ENCODE results near the gene MEP1A.
"Not testable (repeated sequence)": the region's sequence is repeated elsewhere in the genome, so short reads cannot be mapped to it uniquely, and the experiment has no call there.

Gene MEP1A

GRCh38 chr6:46793138-46793537, at the start of gene MEP1A:
MEP1A (plus strand) TSS chr6:46793389; CDS start chr6:46793399, 10 bp downstream.
- DNase-seq (ENCODE audit: low spot score), result no peak

- DNase-seq (ENCODE audit: low spot score), result no peak
Measured at GRCh38 chr6:46743425-46744158, 49.6 kb upstream of the MEP1A start.

GRCh38 chr6:46744159-46744725, 48.9 kb upstream of the MEP1A start:
- not testable (repeated sequence) for DNase-seq (ENCODE audit: low spot score)

GRCh38 chr6:46745973-46746372, 47.2 kb upstream of the MEP1A start:
- no peak for DNase-seq (ENCODE audit: low spot score)

GRCh38 chr6:46746696-46747095, 46.5 kb upstream of the MEP1A start, which contains the start of gene ANKRD66:
ANKRD66 (plus strand) TSS chr6:46746933; CDS start chr6:46751949, 5,016 bp downstream.
- no peak for DNase-seq (ENCODE audit: low spot score)

DNA sequence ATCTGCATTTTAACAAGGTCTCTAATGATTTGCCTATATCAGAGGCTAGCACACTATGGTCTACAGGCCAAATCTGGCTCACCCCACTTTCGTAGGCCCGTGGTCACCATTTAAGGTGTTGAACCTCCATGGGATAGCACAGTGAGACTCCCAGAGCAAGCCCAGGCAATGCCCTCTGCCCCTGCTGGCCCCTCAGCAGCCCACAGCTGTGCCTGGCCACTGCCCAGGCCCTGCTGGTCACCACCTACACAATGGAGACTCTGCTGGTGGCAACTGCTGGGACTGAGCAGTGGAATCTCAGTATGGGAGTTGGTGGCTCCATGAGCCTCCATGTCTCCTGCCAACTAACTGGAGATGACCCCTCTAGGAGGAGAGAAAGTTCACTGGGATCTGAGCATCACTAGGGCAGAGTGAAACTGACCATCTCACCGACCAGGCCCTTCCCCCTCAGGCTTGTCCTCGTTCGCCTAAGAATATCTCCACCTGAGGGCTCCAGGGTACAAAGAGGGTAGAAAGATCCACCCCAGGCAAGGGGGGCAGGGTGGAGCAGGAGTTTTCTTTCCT, 44.2 kb upstream of the MEP1A start:
- no peak for DNase-seq (ENCODE audit: low spot score)

DNA sequence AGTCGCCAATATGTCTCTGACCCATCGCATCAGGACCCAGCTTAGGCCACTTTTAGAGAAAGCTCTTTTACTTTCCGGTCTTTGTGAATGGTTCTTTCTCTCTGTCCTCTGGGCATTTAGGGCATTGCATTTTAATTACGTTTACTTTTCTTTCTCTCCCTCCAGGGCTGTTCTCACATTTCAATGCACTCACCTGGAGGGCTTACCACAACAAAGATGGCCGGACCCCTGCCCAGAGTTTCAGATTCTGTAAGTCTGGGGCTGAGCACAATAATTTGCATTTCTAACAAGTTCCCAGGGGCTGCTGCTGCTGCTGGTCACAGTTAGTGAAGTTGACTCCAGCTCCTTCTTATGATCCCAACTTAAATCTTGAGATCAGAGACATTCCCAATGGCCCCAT, 43.5 kb upstream of the MEP1A start:
- DNase-seq (ENCODE audit: low spot score), result no peak

- no peak for DNase-seq (ENCODE audit: low spot score)
Measured at GRCh38 chr6:46751658-46752057, 41.5 kb upstream of the MEP1A start.

GRCh38 chr6:46755865-46756264, 37.3 kb upstream of the MEP1A start:
- DNase-seq (ENCODE audit: low spot score), result no peak

GRCh38 chr6:46756469-46757213, 36.5 kb upstream of the MEP1A start:
- DNase-seq (ENCODE audit: low spot score), result no peak

DNA sequence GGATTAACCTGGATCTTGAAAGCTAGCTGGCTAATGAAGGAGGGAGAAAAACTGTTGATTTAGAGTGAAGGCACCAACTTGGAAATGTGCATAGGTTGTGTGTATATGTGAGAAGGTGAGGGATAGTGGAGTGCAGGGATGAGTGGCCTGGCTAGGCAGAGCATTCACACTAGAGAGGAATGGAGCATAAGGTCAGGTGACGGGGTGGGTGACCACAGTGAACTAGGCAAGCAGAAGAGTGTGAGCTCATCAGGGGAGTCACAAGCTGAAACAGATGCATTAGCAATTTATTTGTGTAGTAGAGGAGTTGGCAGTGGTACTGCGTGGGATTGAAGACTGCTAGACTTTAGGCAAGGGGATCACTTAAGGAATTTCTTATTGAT, 36.0 kb upstream of the MEP1A start:
- DNase-seq (ENCODE audit: low spot score), result no peak

GRCh38 chr6:46758960-46759753, 34.0 kb upstream of the MEP1A start:
- no peak for DNase-seq (ENCODE audit: low spot score)

DNA sequence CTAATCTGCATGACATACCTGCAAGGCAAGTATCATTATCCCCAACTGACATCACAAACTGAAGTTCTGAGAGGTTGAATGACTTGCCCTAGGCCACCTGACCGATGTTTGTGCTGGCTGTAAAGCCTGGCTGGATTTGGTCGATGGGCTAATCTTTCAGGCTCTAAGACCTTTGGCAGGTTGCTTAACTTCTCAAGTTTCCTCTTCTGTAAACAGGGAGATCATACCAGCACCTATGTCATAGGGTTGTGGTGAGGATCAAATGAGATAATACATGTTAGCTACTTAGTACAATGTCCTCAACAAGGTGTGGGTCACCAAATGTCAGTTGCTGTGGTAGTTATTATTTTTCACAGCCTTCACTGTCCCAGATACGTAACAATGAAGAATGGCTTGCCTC, 32.3 kb upstream of the MEP1A start:
- DNase-seq (ENCODE audit: low spot score), result no peak

DNA sequence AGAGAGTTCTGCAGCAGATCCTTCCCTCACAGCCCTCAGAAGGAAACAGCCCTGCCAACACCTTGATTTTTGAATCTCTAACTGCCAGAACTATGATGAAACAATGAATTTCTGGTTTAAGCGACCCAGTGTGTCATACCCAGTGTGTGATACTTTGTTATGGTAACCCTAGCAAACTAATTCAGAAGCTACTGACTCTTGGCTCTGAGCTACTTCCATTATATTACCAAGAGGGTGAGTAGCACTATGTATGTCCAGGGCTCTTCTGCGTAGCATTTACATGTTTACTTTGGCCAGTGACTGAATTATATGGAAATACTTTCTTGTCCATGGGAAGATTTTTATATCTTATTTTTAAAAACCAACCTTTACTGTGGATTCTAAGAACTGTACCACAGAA, 29.7 kb upstream of the MEP1A start:
- DNase-seq (ENCODE audit: low spot score), result no peak

- not testable (repeated sequence) for DNase-seq (ENCODE audit: low spot score)
Measured at GRCh38 chr6:46764280-46764679, 28.9 kb upstream of the MEP1A start.

GRCh38 chr6:46764961-46765360, 28.2 kb upstream of the MEP1A start:
- DNase-seq (ENCODE audit: low spot score), result no peak

GRCh38 chr6:46772016-46772415, 21.2 kb upstream of the MEP1A start:
- DNase-seq (ENCODE audit: low spot score), result no peak

- no peak for DNase-seq (ENCODE audit: low spot score)
Measured at GRCh38 chr6:46772762-46773161, 20.4 kb upstream of the MEP1A start.

GRCh38 chr6:46773201-46773855, 19.9 kb upstream of the MEP1A start:
- DNase-seq (ENCODE audit: low spot score), result no peak

DNA sequence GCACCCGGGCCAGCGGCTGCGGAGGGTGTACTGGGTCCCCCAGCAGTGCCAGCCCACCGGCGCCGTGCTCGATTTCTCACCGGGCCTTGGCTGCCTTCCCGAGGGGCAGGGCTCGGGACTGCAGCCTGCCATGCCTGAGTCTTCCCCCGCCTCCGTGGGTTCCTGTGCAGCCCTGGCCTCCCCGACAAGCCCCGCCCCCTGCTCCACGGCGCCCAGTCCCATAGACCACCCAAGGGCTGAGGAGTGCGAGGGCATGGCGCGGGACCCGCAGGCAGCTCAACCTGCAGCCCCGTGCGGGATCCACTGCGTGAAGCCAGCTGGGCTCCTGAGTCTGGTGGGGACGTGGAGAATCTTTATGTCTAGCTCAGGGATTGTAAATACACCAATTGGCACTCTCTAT, 18.5 kb upstream of the MEP1A start:
- DNase-seq (ENCODE audit: low spot score), result not testable (repeated sequence)

GRCh38 chr6:46776070-46776712, 17.0 kb upstream of the MEP1A start:
- DNase-seq (ENCODE audit: low spot score), result no peak
